Testis (tissue), 3 donors: ENCODE data around the gene TBXAS1. TPM values are rescaled to one million over a fixed set of nuclear protein-coding genes. Genes with fewer than 3 reads are reported as not detected.
"Not testable (repeated sequence)": the region's sequence is repeated elsewhere in the genome, so short reads cannot be mapped to it uniquely, and the experiment has no call there.

Experiments used
- DNase-seq: peaks from one replicate; pipeline ENCODE4 v3.0.0-alpha.2; 2019
- H3K27ac ChIP-seq, 2 donors: fragments of 200-600 bp; sonication (generic); one replicate each; pipeline ENCODE4 v1.5.1; 2019
- H3K27me3 ChIP-seq: fragments of 200-600 bp; sonication (generic); one replicate; pipeline ENCODE4 v1.5.1; 2019
- H3K36me3 ChIP-seq: fragments of 200-600 bp; sonication (generic); one replicate; pipeline ENCODE4 v1.5.1; 2017; ENCODE audit warnings: low read depth; ENCODE audit errors: missing control alignments
- H3K4me1 ChIP-seq: fragments of 200-600 bp; sonication (generic); one replicate; pipeline ENCODE4 v1.5.1; 2019
- H3K4me3 ChIP-seq, 2 donors: fragments of 200-600 bp; sonication (generic); one replicate each; pipeline ENCODE4 v1.5.1; 2017 to 2019
- H3K9me3 ChIP-seq: fragments of 200-600 bp; sonication (generic); one replicate; pipeline ENCODE4 v1.5.1; 2017
- POLR2A ChIP-seq: fragments of 450-650 bp; IDR thresholded peaks from one replicate; pipeline ENCODE4 v1.6.1; 2017; ENCODE audit warnings: antibody characterized with exemption, mild to moderate bottlenecking, moderate library complexity
- WGBS, 2 donors: methylation state at CpG; one replicate each; pipeline ENCODE4 v1.1.5; 2018; 5-methylcytosine and 5-hydroxymethylcytosine counted together
- intact Hi-C: fragments of 100-400 bp; cut with DNase I; formaldehyde crosslinking; loops from one replicate; pipeline ENCODE4 v1.15.1; 2023; ENCODE audit warnings: low total_unique reads
- polyA plus RNA-seq: library from polyadenylated mRNA; stranded (reverse); fragments of 350-450 nt; fragmentation: Illumina TruSeq; extraction: RNeasy Lipid Tissue Mini Kit (QIAGEN cat#74804); gene quantifications from one replicate; pipeline ENCODE4 v1.2.3, GENCODE V29; 2014; ENCODE audit warnings: low read depth, low replicate concordance; ENCODE audit not compliant: insufficient read depth
- total RNA-seq, 2 donors: library from RNA; depleted of rRNA; stranded (reverse); fragments of >200 nt; gene quantifications; one replicate each; pipeline ENCODE4 v1.2.3, GENCODE V29; 2016
- TF ChIP-seq, protein P1 (sequence below), 3 experiments: fragments of 450-650 bp in 2 of 3; fragments of 200-600 bp in 1 of 3; sonication (generic) in 1 of 3; IDR thresholded peaks; one replicate each; pipeline ENCODE4 v1.5.1; 2016 to 2019; ENCODE audit warnings: antibody characterized with exemption in 3 of 3, mild to moderate bottlenecking in 2 of 3, moderate library complexity in 1 of 3

TBXAS1 gene
- total and polyA plus RNA-seq, 3 donors from 2014 or later = 4.9 to 5.7 (median 5.2) TPM

DNA sequence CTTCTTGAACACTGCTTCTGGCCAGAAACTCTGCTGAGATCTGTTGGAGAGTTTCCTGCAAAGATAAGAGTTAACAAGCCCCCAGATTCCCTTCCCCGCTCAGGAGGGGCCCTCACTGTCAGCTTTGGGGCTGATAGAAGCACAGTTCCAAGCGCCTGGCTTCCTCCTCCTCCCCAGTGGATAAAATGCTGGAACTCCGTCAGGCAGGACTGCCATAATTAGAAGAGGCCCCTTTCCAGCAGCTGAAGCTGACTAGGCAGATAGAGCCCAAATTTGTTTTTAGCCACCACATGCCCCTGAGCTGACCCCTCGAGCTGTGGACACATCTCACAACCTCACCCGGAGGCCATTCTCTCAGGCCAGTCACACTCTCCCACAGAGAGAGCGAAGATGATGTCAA, 89.4 kb downstream of the TBXAS1 start:
- no peak overlapping the region for H3K4me3 ChIP-seq
- WGBS, 2 donors = 46 to 50% methylated on average over 3 to 6 of the region's 6 CpGs
- H3K9me3 ChIP-seq = no peaks in the 10 kb centered on the region
- H3K4me1 ChIP-seq = no peaks in the 10 kb centered on the region
- intact Hi-C loops = no loop called here
- DNase-seq = peak; percentile 56
- TF ChIP-seq POLR2A = no peak
- TF ChIP-seq, protein P1, sequence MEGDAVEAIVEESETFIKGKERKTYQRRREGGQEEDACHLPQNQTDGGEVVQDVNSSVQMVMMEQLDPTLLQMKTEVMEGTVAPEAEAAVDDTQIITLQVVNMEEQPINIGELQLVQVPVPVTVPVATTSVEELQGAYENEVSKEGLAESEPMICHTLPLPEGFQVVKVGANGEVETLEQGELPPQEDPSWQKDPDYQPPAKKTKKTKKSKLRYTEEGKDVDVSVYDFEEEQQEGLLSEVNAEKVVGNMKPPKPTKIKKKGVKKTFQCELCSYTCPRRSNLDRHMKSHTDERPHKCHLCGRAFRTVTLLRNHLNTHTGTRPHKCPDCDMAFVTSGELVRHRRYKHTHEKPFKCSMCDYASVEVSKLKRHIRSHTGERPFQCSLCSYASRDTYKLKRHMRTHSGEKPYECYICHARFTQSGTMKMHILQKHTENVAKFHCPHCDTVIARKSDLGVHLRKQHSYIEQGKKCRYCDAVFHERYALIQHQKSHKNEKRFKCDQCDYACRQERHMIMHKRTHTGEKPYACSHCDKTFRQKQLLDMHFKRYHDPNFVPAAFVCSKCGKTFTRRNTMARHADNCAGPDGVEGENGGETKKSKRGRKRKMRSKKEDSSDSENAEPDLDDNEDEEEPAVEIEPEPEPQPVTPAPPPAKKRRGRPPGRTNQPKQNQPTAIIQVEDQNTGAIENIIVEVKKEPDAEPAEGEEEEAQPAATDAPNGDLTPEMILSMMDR (IDR thresholded peaks at IDR 0.05) = no peak
- H3K27ac ChIP-seq = peak overlapping the region in 1 of 2 donors; percentile 25
- no peaks in the 10 kb centered on the region for H3K27me3 ChIP-seq
- no peaks in the 10 kb centered on the region for H3K36me3 ChIP-seq

DNA sequence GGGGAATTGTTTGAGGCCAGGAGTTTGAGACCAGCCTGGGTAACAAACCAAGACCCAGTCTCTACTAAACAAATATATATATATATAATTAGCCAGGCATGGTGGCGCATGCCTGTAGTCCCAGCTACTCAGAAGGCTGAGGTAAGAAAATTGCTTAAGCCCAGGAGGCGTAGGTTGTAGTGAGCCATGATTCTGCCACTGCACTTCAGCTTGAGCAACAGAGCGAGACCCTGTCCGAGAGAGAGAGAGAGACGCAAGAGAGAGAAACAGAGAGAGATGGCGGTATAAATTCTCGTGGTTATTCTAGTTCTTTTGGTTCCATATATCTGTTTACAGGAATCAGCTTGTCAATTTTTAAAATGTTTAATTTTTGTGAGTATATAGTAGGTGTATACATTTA, 94.0 kb downstream of the TBXAS1 start:
- DNase-seq = no peak
- 80 to 88% methylated on average over 7 of the region's 7 CpGs for WGBS, 2 donors
- Histone ChIP-seq H3K9me3 (no peaks in the 10 kb centered on the region), H3K27ac (no peak overlapping the region), H3K4me3 (no peak overlapping the region), H3K4me1 (no peaks in the 10 kb centered on the region), H3K36me3 (no peaks in the 10 kb centered on the region), H3K27me3 (no peaks in the 10 kb centered on the region)
- intact Hi-C loops = no loop called here
- TF ChIP-seq, protein P1 (IDR thresholded peaks at IDR 0.05) = no peak
- no peak for TF ChIP-seq POLR2A

DNA sequence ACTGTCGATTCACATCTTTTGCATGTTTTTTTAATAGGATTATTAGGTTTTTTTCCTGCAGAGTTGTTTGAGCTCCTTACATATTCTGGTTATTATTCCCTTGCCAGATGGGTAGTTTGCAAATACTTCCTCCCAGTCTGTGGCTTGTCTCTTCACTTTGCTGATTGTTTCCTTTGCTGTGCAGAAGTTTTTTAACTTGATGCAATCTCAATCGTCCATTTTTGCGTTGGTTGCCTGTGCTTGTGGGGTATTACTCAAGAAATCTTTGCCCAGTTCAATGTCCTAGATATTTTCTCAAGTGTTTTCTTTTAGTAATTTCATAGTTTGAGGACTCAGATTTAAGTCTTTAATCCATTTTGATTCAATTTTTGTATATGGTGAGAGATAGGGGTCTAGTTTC, 95.4 kb downstream of the TBXAS1 start:
- TF ChIP-seq POLR2A = no peak
- TF ChIP-seq, protein P1 (IDR thresholded peaks at IDR 0.05) = no peak
- H3K27me3 ChIP-seq = no peaks in the 10 kb centered on the region
- no peaks in the 10 kb centered on the region for H3K9me3 ChIP-seq
- H3K27ac ChIP-seq = no peak overlapping the region
- intact Hi-C loops = no loop called here
- H3K4me1 ChIP-seq = no peaks in the 10 kb centered on the region
- no peaks in the 10 kb centered on the region for H3K36me3 ChIP-seq
- 57 to 91% methylated on average over 3 of the region's 3 CpGs for WGBS, 2 donors
- no peak for DNase-seq
- H3K4me3 ChIP-seq = no peak overlapping the region

DNA sequence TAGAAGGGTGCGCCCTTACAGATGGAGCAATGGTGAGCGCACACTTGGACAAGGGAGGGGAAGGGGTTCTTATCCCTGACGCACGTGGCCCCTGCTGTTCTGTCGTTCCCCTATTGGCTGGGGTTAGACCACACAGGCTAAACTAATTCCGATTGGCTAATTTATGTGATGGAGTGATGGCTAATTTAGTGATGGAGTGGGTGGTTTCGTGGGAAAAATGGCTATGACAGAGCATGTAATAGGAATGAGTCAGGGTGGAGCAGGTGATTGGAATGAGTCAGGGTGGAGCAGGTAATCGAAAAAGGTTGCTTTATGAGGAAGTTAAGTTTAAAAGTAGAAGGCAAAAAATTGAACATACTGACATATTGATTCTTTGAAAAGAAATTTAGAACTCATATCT, 100.2 kb downstream of the TBXAS1 start:
- H3K4me1 ChIP-seq, H3K27ac ChIP-seq, H3K36me3 ChIP-seq, DNase-seq, H3K9me3 ChIP-seq, intact Hi-C loops, H3K4me3 ChIP-seq, H3K27me3 ChIP-seq: not testable (repeated sequence)
- WGBS, 2 donors = 90 to 92% methylated on average over 8 of the region's 8 CpGs

DNA sequence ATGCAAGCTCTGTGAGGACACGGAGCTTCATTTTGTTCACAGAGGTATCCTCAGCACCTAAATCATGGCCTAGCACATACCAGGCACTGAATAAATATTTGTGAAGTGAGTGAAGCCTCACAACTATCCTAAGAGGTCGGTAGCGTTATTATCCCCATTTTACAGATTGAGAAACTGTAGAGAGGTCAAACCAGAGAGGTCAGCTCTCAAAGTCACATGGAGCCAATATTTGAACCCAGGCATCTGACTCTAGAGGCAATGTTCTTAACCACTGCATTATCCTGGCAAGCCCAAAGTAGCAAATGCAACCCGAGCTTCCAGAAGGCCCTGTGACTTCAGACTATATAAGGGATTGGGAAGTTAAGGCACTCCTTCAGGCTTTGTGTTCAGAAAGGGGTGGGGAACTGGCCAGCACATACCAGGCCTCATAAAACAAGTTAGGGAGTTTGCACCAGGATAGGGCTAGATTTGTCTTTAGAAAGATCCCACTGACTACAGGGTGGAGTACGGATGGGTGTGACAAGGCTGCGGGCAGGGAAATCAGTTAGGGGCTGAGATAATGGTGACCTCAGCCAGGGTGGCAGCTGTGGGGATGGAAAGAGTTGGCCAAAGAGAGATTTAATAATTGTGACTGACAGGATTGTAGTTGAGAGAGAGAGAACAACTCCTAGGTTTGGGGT, 101.4 kb downstream of the TBXAS1 start:
- no peaks in the 10 kb centered on the region for H3K27me3 ChIP-seq
- no peak for DNase-seq
- TF ChIP-seq, protein P1 (IDR thresholded peaks at IDR 0.05) = no peak
- TF ChIP-seq POLR2A = no peak
- no peaks in the 10 kb centered on the region for H3K9me3 ChIP-seq
- no peaks in the 10 kb centered on the region for H3K36me3 ChIP-seq
- H3K27ac ChIP-seq = no peak overlapping the region
- 93 to 99% methylated on average over 6 of the region's 6 CpGs for WGBS, 2 donors
- H3K4me1 ChIP-seq = no peaks in the 10 kb centered on the region
- intact Hi-C loops = no loop called here
- no peak overlapping the region for H3K4me3 ChIP-seq
